Measurements from ENCODE around the gene SCN1A. TPM values are rescaled to one million over a fixed set of nuclear protein-coding genes. Genes with fewer than 3 reads are reported as not detected.

Gene SCN1A
- total and polyA plus RNA-seq, 2 of the 13 experiments (the other 11 are each of a cell fraction or from before 2014, with no cell fraction given): 19.9 to 39.4 TPM

GRCh38 chr2:165990846-165991245 lies 137.0 kb downstream of the SCN1A start (continued):
- TF ChIP-seq TEAD3 (CRISPR knock-in tag; optimal IDR thresholded peaks at IDR 0.05; ENCODE audit: borderline replicate concordance) (no peak), ETV6 (CRISPR knock-in tag; conservative IDR thresholded peaks at IDR 0.05) (no peak), ZBTB26 (CRISPR knock-in tag; IDR thresholded peaks at IDR 0.05; ENCODE audit: borderline replicate concordance) (no peak), GATAD2A (CRISPR knock-in tag; IDR thresholded peaks at IDR 0.05) (no peak), CENPBD1 (CRISPR knock-in tag; IDR thresholded peaks at IDR 0.05; ENCODE audit: borderline replicate concordance, low read depth) (no peak), RARA (CRISPR knock-in tag; IDR thresholded peaks at IDR 0.05) (peak; percentile 44; the same call in 1 of the 2 replicates), SIX4 (CRISPR knock-in tag; IDR thresholded peaks at IDR 0.05) (no peak), GPBP1L1 (CRISPR knock-in tag; IDR thresholded peaks at IDR 0.05) (no peak), ZSCAN31 (CRISPR knock-in tag; IDR thresholded peaks at IDR 0.05; ENCODE audit: low read depth) (no peak), HNF1B (CRISPR knock-in tag; IDR thresholded peaks at IDR 0.05) (no peak), SOX13 (IDR thresholded peaks at IDR 0.05) (no peak), SOX13 (CRISPR knock-in tag; conservative IDR thresholded peaks at IDR 0.05 in 1 of 2, IDR thresholded peaks at IDR 0.05 in 1 of 2) (peak in 1 of 2 experiments; percentile 78; a peak in 2 of 4 replicates), ZNF800 (CRISPR knock-in tag; IDR thresholded peaks at IDR 0.05) (no peak), ZNF644 (CRISPR knock-in tag; IDR thresholded peaks at IDR 0.05; ENCODE audit: low read depth) (no peak), HBP1 (CRISPR knock-in tag; IDR thresholded peaks at IDR 0.05; ENCODE audit: low read depth) (no peak), ARID5B (CRISPR knock-in tag; IDR thresholded peaks at IDR 0.05) (peak; percentile 32; the same call in 1 of the 2 replicates), ERF (CRISPR knock-in tag; IDR thresholded peaks at IDR 0.05) (no peak), ESRRA (CRISPR knock-in tag; IDR thresholded peaks at IDR 0.05; ENCODE audit: low read depth) (0 out of 2 replicates have a peak, but pooled peaks have one; percentile 33), SAFB2 (CRISPR knock-in tag; IDR thresholded peaks at IDR 0.05; ENCODE audit: borderline replicate concordance, low read depth) (no peak)
